Peyer's patch (tissue), 4 donors: ENCODE measurements around the gene RARA. TPM values are rescaled to one million over a fixed set of nuclear protein-coding genes. Genes with fewer than 3 reads are reported as not detected.

ENCODE experiments used
- DNase-seq, 3 donors: peaks; one replicate each; pipeline ENCODE4 v3.0.0-alpha.2; 2017 to 2019
- H3K27ac ChIP-seq, 4 donors: fragments of 200-600 bp; sonication (generic); one replicate each; pipeline ENCODE4 v1.5.1; 2016 to 2019
- H3K27me3 ChIP-seq, 2 donors: fragments of 200-600 bp; sonication (generic); one replicate each; pipeline ENCODE4 v1.5.1; 2019
- H3K36me3 ChIP-seq, 3 donors: fragments of 200-600 bp; sonication (generic); one replicate each; pipeline ENCODE4 v1.5.1; 2016 to 2019
- H3K4me1 ChIP-seq, 4 donors: fragments of 200-600 bp; sonication (generic); one replicate each; pipeline ENCODE4 v1.5.1; 2016 to 2019
- H3K4me3 ChIP-seq, 4 donors: fragments of 200-600 bp; sonication (generic); 1 replicate in 3 of 4; 2 replicates in 1 of 4; pipeline ENCODE4 v1.5.1; 2016 to 2019; ENCODE audit warnings: mild to moderate bottlenecking in 1 of 4
- H3K9me3 ChIP-seq, 4 donors: fragments of 200-600 bp; sonication (generic); one replicate each; pipeline ENCODE4 v1.5.1; 2016 to 2019; ENCODE audit warnings: mild to moderate bottlenecking in 1 of 4
- POLR2A ChIP-seq, 2 donors: fragments of 450-650 bp; IDR thresholded peaks; one replicate each; pipeline ENCODE4 v1.5.1; 2017; ENCODE audit warnings: antibody characterized with exemption in 2 of 2, mild to moderate bottlenecking in 2 of 2, moderate library complexity in 2 of 2
- total RNA-seq, 4 donors: library from RNA; depleted of rRNA; stranded (reverse); fragments of >200 nt; gene quantifications; one replicate each; pipeline ENCODE4 v1.1.0, GENCODE V29; 2016
- TF ChIP-seq, protein P1 (sequence below), 6 experiments: fragments of 450-650 bp in 4 of 6; fragments of 200-600 bp in 2 of 6; sonication (generic) in 1 of 6; IDR thresholded peaks; one replicate each; pipeline ENCODE4 v1.5.1; 2017 to 2019; ENCODE audit warnings: antibody characterized with exemption in 6 of 6, mild to moderate bottlenecking in 3 of 6, moderate library complexity in 1 of 6

Gene RARA
- total RNA-seq, 4 donors from 2014 or later: 46.2 to 93.3 (median 72.1) TPM

GRCh38 chr17:40328386-40328766 is 19.4 kb downstream of the RARA start:
- Histone ChIP-seq H3K27me3 (no peaks in the 10 kb centered on the region), H3K9me3 (no peaks in the 10 kb centered on the region), H3K4me3 (no peak overlapping the region), H3K27ac (peak overlapping the region in 3 of 4 donors; percentile 14 to 98 (median 46)), H3K36me3 (peaks cover 0 to 11% (median 0%) of the 10 kb centered on the region in 3 donors), H3K4me1 (peaks cover 11 to 96% (median 70%) of the 10 kb centered on the region in 4 donors)
- no peak for DNase-seq
- TF ChIP-seq, protein P1, sequence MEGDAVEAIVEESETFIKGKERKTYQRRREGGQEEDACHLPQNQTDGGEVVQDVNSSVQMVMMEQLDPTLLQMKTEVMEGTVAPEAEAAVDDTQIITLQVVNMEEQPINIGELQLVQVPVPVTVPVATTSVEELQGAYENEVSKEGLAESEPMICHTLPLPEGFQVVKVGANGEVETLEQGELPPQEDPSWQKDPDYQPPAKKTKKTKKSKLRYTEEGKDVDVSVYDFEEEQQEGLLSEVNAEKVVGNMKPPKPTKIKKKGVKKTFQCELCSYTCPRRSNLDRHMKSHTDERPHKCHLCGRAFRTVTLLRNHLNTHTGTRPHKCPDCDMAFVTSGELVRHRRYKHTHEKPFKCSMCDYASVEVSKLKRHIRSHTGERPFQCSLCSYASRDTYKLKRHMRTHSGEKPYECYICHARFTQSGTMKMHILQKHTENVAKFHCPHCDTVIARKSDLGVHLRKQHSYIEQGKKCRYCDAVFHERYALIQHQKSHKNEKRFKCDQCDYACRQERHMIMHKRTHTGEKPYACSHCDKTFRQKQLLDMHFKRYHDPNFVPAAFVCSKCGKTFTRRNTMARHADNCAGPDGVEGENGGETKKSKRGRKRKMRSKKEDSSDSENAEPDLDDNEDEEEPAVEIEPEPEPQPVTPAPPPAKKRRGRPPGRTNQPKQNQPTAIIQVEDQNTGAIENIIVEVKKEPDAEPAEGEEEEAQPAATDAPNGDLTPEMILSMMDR (IDR thresholded peaks at IDR 0.05): no peak
- no peak for TF ChIP-seq POLR2A (IDR thresholded peaks at IDR 0.05)

GRCh38 chr17:40329839-40330794 is 21.1 kb downstream of the RARA start:
- H3K4me1 ChIP-seq: peaks cover 11 to 94% (median 62%) of the 10 kb centered on the region in 4 donors
- peaks cover 0 to 11% (median 0%) of the 10 kb centered on the region in 3 donors for H3K36me3 ChIP-seq
- H3K9me3 ChIP-seq: no peaks in the 10 kb centered on the region
- DNase-seq: peak in 2 of 3 donors; percentile 76 to 81
- no peak for TF ChIP-seq POLR2A (IDR thresholded peaks at IDR 0.05)
- TF ChIP-seq, protein P1 (IDR thresholded peaks at IDR 0.05): no peak
- H3K27ac ChIP-seq: peak overlapping the region; percentile 38 to 77 (median 74)
- no peak overlapping the region for H3K4me3 ChIP-seq
- H3K27me3 ChIP-seq: no peaks in the 10 kb centered on the region

DNA sequence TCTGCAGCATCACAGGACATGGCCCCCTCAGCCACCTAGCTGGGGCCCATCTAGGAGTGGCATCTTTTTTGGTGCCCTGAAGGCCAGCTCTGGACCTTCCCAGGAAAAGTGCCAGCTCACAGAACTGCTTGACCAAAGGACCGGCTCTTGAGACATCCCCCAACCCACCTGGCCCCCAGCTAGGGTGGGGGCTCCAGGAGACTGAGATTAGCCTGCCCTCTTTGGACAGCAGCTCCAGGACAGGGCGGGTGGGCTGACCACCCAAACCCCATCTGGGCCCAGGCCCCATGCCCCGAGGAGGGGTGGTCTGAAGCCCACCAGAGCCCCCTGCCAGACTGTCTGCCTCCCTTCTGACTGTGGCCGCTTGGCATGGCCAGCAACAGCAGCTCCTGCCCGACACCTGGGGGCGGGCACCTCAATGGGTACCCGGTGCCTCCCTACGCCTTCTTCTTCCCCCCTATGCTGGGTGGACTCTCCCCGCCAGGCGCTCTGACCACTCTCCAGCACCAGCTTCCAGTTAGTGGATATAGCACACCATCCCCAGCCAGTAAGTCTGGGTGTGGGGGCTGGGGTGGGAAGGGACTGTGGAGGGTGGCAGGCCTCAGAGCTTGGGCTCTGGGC is 22.0 kb downstream of the RARA start:
- H3K36me3 ChIP-seq: peaks cover 0 to 11% (median 0%) of the 10 kb centered on the region in 3 donors
- no peak for DNase-seq
- no peaks in the 10 kb centered on the region for H3K9me3 ChIP-seq
- no peaks in the 10 kb centered on the region for H3K27me3 ChIP-seq
- TF ChIP-seq POLR2A (IDR thresholded peaks at IDR 0.05): no peak
- TF ChIP-seq, protein P1 (IDR thresholded peaks at IDR 0.05): no peak
- no peak overlapping the region for H3K4me3 ChIP-seq
- H3K27ac ChIP-seq: peak overlapping the region; percentile 38 to 77 (median 74)
- peaks cover 11 to 93% (median 55%) of the 10 kb centered on the region in 4 donors for H3K4me1 ChIP-seq

- H3K36me3 ChIP-seq: peaks cover 0 to 11% (median 0%) of the 10 kb centered on the region in 3 donors
- TF ChIP-seq, protein P1 (IDR thresholded peaks at IDR 0.05): no peak
- no peak for TF ChIP-seq POLR2A (IDR thresholded peaks at IDR 0.05)
- peak overlapping the region; percentile 38 to 77 (median 74) for H3K27ac ChIP-seq
- H3K4me1 ChIP-seq: peaks cover 3 to 88% (median 46%) of the 10 kb centered on the region in 4 donors
- peak overlapping the region in 1 of 4 donors; percentile 13 for H3K4me3 ChIP-seq
- no peaks in the 10 kb centered on the region for H3K9me3 ChIP-seq
- no peaks in the 10 kb centered on the region for H3K27me3 ChIP-seq
- no peak for DNase-seq
These were observed 23.0 kb downstream of the RARA start for GRCh38 chr17:40331743-40332641.
